K562 (cell line): ENCODE data around the gene ACSBG1. TPM values are rescaled to one million over a fixed set of nuclear protein-coding genes. Genes with fewer than 3 reads are reported as not detected.

ENCODE experiments used
- ARID2 ChIP-seq: fragments of 450-650 bp; IDR thresholded peaks from 2 replicates; pipeline ENCODE4 v1.6.1; 2017; ENCODE audit warnings: antibody characterized with exemption, mild to moderate bottlenecking
- CREB3 ChIP-seq: fragments of 450-650 bp; conservative IDR thresholded peaks from 2 replicates; pipeline ENCODE4 v1.6.1; 2016; ENCODE audit warnings: missing genetic modification characterization, low read depth, mild to moderate bottlenecking, missing compliant biosample characterization, moderate library complexity
- CTBP1 ChIP-seq: fragments of 450-650 bp; IDR thresholded peaks from 2 replicates; pipeline ENCODE4 v1.6.1; 2016; ENCODE audit warnings: borderline replicate concordance
- HES1 ChIP-seq: fragments of 450-650 bp; IDR thresholded peaks from 2 replicates; pipeline ENCODE4 v1.6.1; 2016; ENCODE audit warnings: low read depth, mild to moderate bottlenecking, moderate library complexity
- HMGN3 ChIP-seq: IDR thresholded peaks from 2 replicates; pipeline ENCODE4 v1.6.1; 2011; ENCODE audit warnings: borderline replicate concordance, low read depth, mild to moderate bottlenecking, mixed read lengths, low read length; ENCODE audit not compliant: insufficient read length; ENCODE audit errors: extremely low read depth
- HNRNPLL ChIP-seq: fragments of 200-400 bp; formaldehyde crosslinking; IDR thresholded peaks from 2 replicates; pipeline ENCODE4 v1.6.1; 2017; ENCODE audit warnings: low read length, low read depth, mild to moderate bottlenecking; ENCODE audit not compliant: poor library complexity, severe bottlenecking
- IRF9 ChIP-seq: fragments of 450-650 bp; IDR thresholded peaks from 2 replicates; pipeline ENCODE4 v1.6.1; 2016; ENCODE audit warnings: missing biosample characterization, missing genetic modification characterization
- MXI1 ChIP-seq: IDR thresholded peaks from 2 replicates; pipeline ENCODE4 v1.6.1; 2011; ENCODE audit warnings: low read depth, mild to moderate bottlenecking, improper control_type of control experiment, low read length
- MYNN ChIP-seq, 2 experiments: sonication (generic); formaldehyde crosslinking in 1 of 2; IDR thresholded peaks; 2 replicates each; pipeline versions ENCODE4 v1.5.0 to v1.6.1; 2016 to 2020; ENCODE audit warnings: antibody characterized with exemption in 1 of 2, missing genetic modification reagents in 1 of 2
- NFIC ChIP-seq: fragments of 450-650 bp; IDR thresholded peaks from 2 replicates; pipeline ENCODE4 v1.6.1; 2017; ENCODE audit warnings: mild to moderate bottlenecking, inconsistent platforms
- PATZ1 ChIP-seq: fragments of 250-450 bp; sonication (Bioruptor Pico); IDR thresholded peaks from 2 replicates; pipeline ENCODE4 v1.5.0; 2020; ENCODE audit warnings: mild to moderate bottlenecking, borderline replicate concordance
- SIN3B ChIP-seq: fragments of 450-650 bp; IDR thresholded peaks from 2 replicates; pipeline ENCODE4 v1.6.1; 2017; ENCODE audit warnings: low read depth, mild to moderate bottlenecking, moderate library complexity
- STAG1 ChIP-seq: sonication (generic); formaldehyde crosslinking; IDR thresholded peaks from 2 replicates; pipeline ENCODE4 v1.5.0; 2020; ENCODE audit warnings: missing genetic modification reagents, borderline replicate concordance
- TARDBP ChIP-seq: fragments of 450-650 bp; IDR thresholded peaks from 2 replicates; pipeline ENCODE4 v1.6.1; 2016
- TEAD1 ChIP-seq, 2 experiments: fragments of 450-650 bp in 1 of 2; sonication (generic) in 1 of 2; formaldehyde crosslinking; IDR thresholded peaks; 2 replicates each; pipeline versions ENCODE4 v1.4.0 to v1.8.0; 2020 to 2022; ENCODE audit warnings: mild to moderate bottlenecking in 2 of 2, missing genetic modification reagents in 1 of 2
- TGIF2 ChIP-seq: sonication (generic); formaldehyde crosslinking; IDR thresholded peaks from 2 replicates; pipeline ENCODE4 v1.8.1; 2022; ENCODE audit warnings: mild to moderate bottlenecking, missing genetic modification reagents, moderate library complexity
- ZEB2 ChIP-seq: fragments of 450-650 bp; IDR thresholded peaks from 2 replicates; pipeline ENCODE4 v1.6.1; 2016
- ZNF639 ChIP-seq, 2 experiments: fragments of 200-800 bp in 1 of 2; sonication (Bioruptor generic) in 1 of 2; sonication (generic) in 1 of 2; formaldehyde crosslinking in 1 of 2; IDR thresholded peaks in 1 of 2; conservative IDR thresholded peaks in 1 of 2; 2 replicates each; pipeline versions ENCODE4 v1.5.0 to v1.6.1; 2016 to 2020; ENCODE audit warnings: missing compliant biosample characterization in 1 of 2, missing genetic modification characterization in 1 of 2, missing genetic modification reagents in 1 of 2
- polyA plus RNA-seq, 8 experiments: library from polyadenylated mRNA; depleted of rRNA in 4 of 8; stranded (reverse) in 5 of 8; unstranded in 3 of 8; fragments of >200 nt; fragmentation: Nextera tagmentation in 2 of 8; fragmentation: Illumina TruSeq in 1 of 8; extraction: Ambion mirVana in 2 of 8; extraction: Trizol in 1 of 8; gene quantifications; 2 replicates each; pipeline versions ENCODE4 v1.2.1 to v1.2.3, GENCODE V29; 2011 to 2014; ENCODE audit warnings: inconsistent platforms in 1 of 8, missing spikeins in 1 of 8
- total RNA-seq, 7 experiments: library from RNA; depleted of rRNA in 6 of 7; stranded (reverse); fragments of >200 nt in 6 of 7; fragmentation: Illumina TruSeq in 2 of 7; extraction: Trizol in 2 of 7; gene quantifications; 2 replicates each; pipeline versions ENCODE4 v1.2.1 to v1.2.3, GENCODE V29; 2011 to 2021; ENCODE audit warnings: low replicate concordance in 1 of 7

Gene ACSBG1
- total and polyA plus RNA-seq, 9 of the 15 experiments (the other 6 are each of a cell fraction or from before 2014, with no cell fraction given) = 0.36 to 6.4 (median 2.5) TPM

GRCh38 chr15:78149068-78149804 is 85.1 kb downstream of the ACSBG1 start, which contains the start of gene IDH3A (continued):
- TF ChIP-seq CREB3 (tag) (no peak), SIN3B (peak; percentile 57), MYNN (IDR thresholded peaks at IDR 0.05) (no peak), MYNN (CRISPR knock-in tag; IDR thresholded peaks at IDR 0.05) (no peak), ARID2 (no peak), ZEB2 (no peak), TEAD1 (CRISPR knock-in tag; IDR thresholded peaks at IDR 0.05) (peak in 1 of 2 experiments; percentile 66; a peak in 1 of 4 replicates), HMGN3 (peak; percentile 70), HES1 (no peak), CTBP1 (peak; percentile 63; the same call in 1 of the 2 replicates), ZNF639 (CRISPR knock-in tag; conservative IDR thresholded peaks at IDR 0.05 in 1 of 2, IDR thresholded peaks at IDR 0.05 in 1 of 2) (peak in 1 of 2 experiments; percentile 39; a peak in 1 of 4 replicates), IRF9 (tag) (no peak), MXI1 (peak; percentile 35; the same call in 1 of the 2 replicates), HNRNPLL (no peak), NFIC (peak; percentile 99), TGIF2 (CRISPR knock-in tag) (no peak), TARDBP (peak; percentile 33; the same call in 1 of the 2 replicates), PATZ1 (no peak), STAG1 (CRISPR knock-in tag) (0 out of 2 replicates have a peak, but pooled peaks have one; percentile 19)
